Spleen (tissue), 11 donors: ENCODE results near the gene SPACA7. TPM values are rescaled to one million over a fixed set of nuclear protein-coding genes. Genes with fewer than 3 reads are reported as not detected.

ENCODE experiments used
- DNase-seq: peaks from one replicate; pipeline ENCODE4 v3.0.0-alpha.2; 2020
- H3K27ac ChIP-seq, 8 donors: fragments of 200-600 bp; sonication (generic) in 7 of 8; 1 replicate in 4 of 8; 2 replicates in 4 of 8; pipeline versions ENCODE4 v1.5.0 to v1.8.0; 2016 to 2021; ENCODE audit warnings: inconsistent platforms in 4 of 8, mild to moderate bottlenecking in 4 of 8, moderate library complexity in 1 of 8
- H3K27me3 ChIP-seq, 7 donors: fragments of 200-600 bp; sonication (generic) in 6 of 7; replicated peaks in 1 of 7; 1 replicate in 4 of 7; 2 replicates in 3 of 7; pipeline versions ENCODE4 v1.5.0 to v1.8.0; 2016 to 2021; ENCODE audit warnings: inconsistent platforms in 3 of 7, mild to moderate bottlenecking in 1 of 7
- H3K36me3 ChIP-seq, 6 donors: fragments of 200-600 bp; sonication (generic) in 5 of 6; 1 replicate in 4 of 6; 2 replicates in 2 of 6; pipeline versions ENCODE4 v1.5.0 to v1.8.0; 2016 to 2021; ENCODE audit warnings: inconsistent platforms in 2 of 6
- H3K4me1 ChIP-seq, 6 donors: fragments of 200-600 bp; sonication (generic) in 5 of 6; 1 replicate in 3 of 6; 2 replicates in 3 of 6; pipeline versions ENCODE4 v1.5.0 to v1.8.0; 2016 to 2021; ENCODE audit warnings: inconsistent platforms in 3 of 6
- H3K4me3 ChIP-seq, 8 donors: fragments of 200-600 bp; sonication (generic) in 7 of 8; 1 replicate in 4 of 8; 2 replicates in 4 of 8; pipeline versions ENCODE4 v1.5.0 to v1.8.0; 2016 to 2021; ENCODE audit warnings: inconsistent platforms in 4 of 8, mild to moderate bottlenecking in 4 of 8, moderate library complexity in 2 of 8
- H3K9me3 ChIP-seq, 8 donors: fragments of 200-600 bp; sonication (generic) in 7 of 8; 1 replicate in 4 of 8; 2 replicates in 4 of 8; pipeline versions ENCODE4 v1.5.0 to v1.8.0; 2016 to 2021; ENCODE audit warnings: inconsistent platforms in 4 of 8
- POLR2A ChIP-seq, 3 donors: fragments of 450-650 bp; IDR thresholded peaks; one replicate each; pipeline ENCODE4 v1.5.1; 2017; ENCODE audit warnings: antibody characterized with exemption in 3 of 3, mild to moderate bottlenecking in 1 of 3
- POLR2AphosphoS5 ChIP-seq, 3 donors: sonication (generic); formaldehyde crosslinking; IDR thresholded peaks; one replicate each; pipeline ENCODE4 v1.5.1; 2017; ENCODE audit warnings: antibody characterized with exemption in 3 of 3
- WGBS, 5 donors: extraction: QIAGEN DNeasy Blood & Tissue Kit in 3 of 5; methylation state at CpG; one replicate each; pipeline versions ENCODE4 v1.1.5 to v1.1.7; 2013 to 2018; 5-methylcytosine and 5-hydroxymethylcytosine counted together
- intact Hi-C: fragments of 100-400 bp; cut with DNase I; formaldehyde crosslinking; loops from one replicate; pipeline ENCODE4 v1.15.0; 2023; ENCODE audit warnings: low total_unique reads
- polyA plus RNA-seq, 3 donors: library from polyadenylated mRNA; stranded (reverse); fragments of 200-250 nt; gene quantifications; one replicate each; pipeline ENCODE4 v1.2.1, GENCODE V29; 2013
- total RNA-seq, 7 donors: library from RNA; depleted of rRNA in 3 of 7; stranded (reverse); fragments of >200 nt in 3 of 7; fragmentation: NEBNext Ultra II Directional in 4 of 7; extraction: Animal tissue kit (Norgen Biotek cat#: 25700) in 4 of 7; gene quantifications; one replicate each; pipeline versions ENCODE4 v1.1.0 to v1.2.1, GENCODE V29; 2016 to 2021
- TF ChIP-seq, protein P1 (sequence below), 11 experiments: fragments of 200-600 bp in 7 of 11; fragments of 450-650 bp in 4 of 11; sonication (generic) in 4 of 11; IDR thresholded peaks in 8 of 11; conservative IDR thresholded peaks in 3 of 11; 1 replicate in 7 of 11; 2 replicates in 4 of 11; pipeline versions ENCODE4 v1.4.0 to v1.8.0; 2016 to 2021; ENCODE audit warnings: antibody characterized with exemption in 11 of 11, inconsistent platforms in 4 of 11, mild to moderate bottlenecking in 1 of 11
- donor health status: healthy with polysubstance abuse.
- donor health status: DM: no; HTN: no; CAD: no; lungs with moderate emphysema.
- donor health status: DM: no; HTN: no; CAD: no.
- donor health status: Bipolar disorder and iron deficiency.
- donor health status: healthy.
- donor health status: DM: no; HTN: no; CAD: no.
- donor health status: DM: yes; HTN: yes; CAD: no.

Gene SPACA7
- total and polyA plus RNA-seq, 10 donors: not detected

- WGBS, 5 donors: 14 to 30% (median 25%) methylated on average over 23 to 31 of the region's 31 CpGs
- intact Hi-C loops: loop anchor here (5.0 kb wide), 1 partner anchor 966 kb away; no protein-coding TSS in a partner anchor
- DNase-seq: peak; percentile 57
These were observed 67.2 kb downstream of the SPACA7 start for GRCh38 chr13:112443191-112443994.

DNA sequence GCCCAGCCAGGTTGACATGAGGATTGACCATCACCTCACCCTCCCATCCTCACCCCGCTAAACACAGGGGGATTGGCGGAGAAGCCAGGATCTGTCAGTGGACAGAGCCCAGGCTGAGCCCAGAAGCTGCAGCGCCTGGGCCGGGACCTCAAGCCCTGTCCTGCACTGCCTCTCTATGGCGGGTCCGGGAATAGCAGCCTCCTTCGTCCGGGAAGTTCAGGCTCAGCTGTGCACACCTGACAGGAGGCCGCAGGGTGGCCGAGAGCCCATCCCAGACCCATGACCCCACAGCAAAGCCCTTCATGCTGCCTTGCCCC is 67.8 kb downstream of the SPACA7 start:
- DNase-seq: peak; percentile 78
- 2 to 5% (median 3%) methylated on average over 7 to 10 of the region's 10 CpGs for WGBS, 5 donors

More at GRCh38 chr13:112443191-112443994, 67.2 kb downstream of the SPACA7 start:
- no peak overlapping the region for H3K27ac ChIP-seq
- no peaks in the 10 kb centered on the region for H3K36me3 ChIP-seq
- H3K9me3 ChIP-seq: peaks cover 0 to 11% (median 6%) of the 10 kb centered on the region in 8 donors
- no peak overlapping the region for H3K4me3 ChIP-seq
- TF ChIP-seq, protein P1, sequence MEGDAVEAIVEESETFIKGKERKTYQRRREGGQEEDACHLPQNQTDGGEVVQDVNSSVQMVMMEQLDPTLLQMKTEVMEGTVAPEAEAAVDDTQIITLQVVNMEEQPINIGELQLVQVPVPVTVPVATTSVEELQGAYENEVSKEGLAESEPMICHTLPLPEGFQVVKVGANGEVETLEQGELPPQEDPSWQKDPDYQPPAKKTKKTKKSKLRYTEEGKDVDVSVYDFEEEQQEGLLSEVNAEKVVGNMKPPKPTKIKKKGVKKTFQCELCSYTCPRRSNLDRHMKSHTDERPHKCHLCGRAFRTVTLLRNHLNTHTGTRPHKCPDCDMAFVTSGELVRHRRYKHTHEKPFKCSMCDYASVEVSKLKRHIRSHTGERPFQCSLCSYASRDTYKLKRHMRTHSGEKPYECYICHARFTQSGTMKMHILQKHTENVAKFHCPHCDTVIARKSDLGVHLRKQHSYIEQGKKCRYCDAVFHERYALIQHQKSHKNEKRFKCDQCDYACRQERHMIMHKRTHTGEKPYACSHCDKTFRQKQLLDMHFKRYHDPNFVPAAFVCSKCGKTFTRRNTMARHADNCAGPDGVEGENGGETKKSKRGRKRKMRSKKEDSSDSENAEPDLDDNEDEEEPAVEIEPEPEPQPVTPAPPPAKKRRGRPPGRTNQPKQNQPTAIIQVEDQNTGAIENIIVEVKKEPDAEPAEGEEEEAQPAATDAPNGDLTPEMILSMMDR (IDR thresholded peaks at IDR 0.05 in 8 of 11, conservative IDR thresholded peaks at IDR 0.05 in 3 of 11): no peak
- TF ChIP-seq POLR2AphosphoS5 (IDR thresholded peaks at IDR 0.05): no peak
- no peak for TF ChIP-seq POLR2A (IDR thresholded peaks at IDR 0.05)
- peaks cover 0 to 81% (median 18%) of the 10 kb centered on the region in 7 donors for H3K27me3 ChIP-seq
- peaks cover 0 to 8% (median 2%) of the 10 kb centered on the region in 6 donors for H3K4me1 ChIP-seq

GRCh38 chr13:112444416-112445399 is 68.6 kb downstream of the SPACA7 start:
- no peak overlapping the region for H3K27ac ChIP-seq
- no peaks in the 10 kb centered on the region for H3K9me3 ChIP-seq
- H3K4me1 ChIP-seq: peaks cover 0 to 8% (median 2%) of the 10 kb centered on the region in 6 donors
- WGBS, 5 donors: 78 to 86% (median 81%) methylated on average over 27 to 42 of the region's 42 CpGs
- intact Hi-C loops: loop anchor here (5.0 kb wide), 1 partner anchor 967 kb away; no protein-coding TSS in a partner anchor
- peak; percentile 67 for DNase-seq
- no peaks in the 10 kb centered on the region for H3K36me3 ChIP-seq
- peaks cover 0 to 81% (median 18%) of the 10 kb centered on the region in 7 donors for H3K27me3 ChIP-seq
- no peak overlapping the region for H3K4me3 ChIP-seq
- TF ChIP-seq, protein P1 (IDR thresholded peaks at IDR 0.05 in 8 of 11, conservative IDR thresholded peaks at IDR 0.05 in 3 of 11): no peak
- TF ChIP-seq POLR2A (IDR thresholded peaks at IDR 0.05): no peak
- no peak for TF ChIP-seq POLR2AphosphoS5 (IDR thresholded peaks at IDR 0.05)

More for the DNA sequence above, 67.8 kb downstream of the SPACA7 start:
- Histone ChIP-seq H3K4me3 (no peak overlapping the region), H3K36me3 (no peaks in the 10 kb centered on the region), H3K27ac (no peak overlapping the region), H3K27me3 (peaks cover 0 to 82% (median 18%) of the 10 kb centered on the region in 7 donors), H3K9me3 (peaks cover 0 to 6% (median 1%) of the 10 kb centered on the region in 8 donors), H3K4me1 (peaks cover 0 to 8% (median 2%) of the 10 kb centered on the region in 6 donors)
- intact Hi-C loops: loop anchor here (5.0 kb wide), 1 partner anchor 967 kb away; no protein-coding TSS in a partner anchor
- TF ChIP-seq POLR2AphosphoS5 (IDR thresholded peaks at IDR 0.05) (no peak), POLR2A (IDR thresholded peaks at IDR 0.05) (no peak)
- TF ChIP-seq, protein P1 (IDR thresholded peaks at IDR 0.05 in 8 of 11, conservative IDR thresholded peaks at IDR 0.05 in 3 of 11): peak; percentile 20 to 73 (median 67)
